ENCODE results near the gene CADM2.

CADM2 gene

GRCh38 chr3:84998545-84998944, 39.8 kb downstream of the CADM2 start:
- TF ChIP-seq EZH2 (IDR thresholded peaks at IDR 0.05; ENCODE audit: borderline replicate concordance, low read length) = no peak
- TF ChIP-seq, protein P1, sequence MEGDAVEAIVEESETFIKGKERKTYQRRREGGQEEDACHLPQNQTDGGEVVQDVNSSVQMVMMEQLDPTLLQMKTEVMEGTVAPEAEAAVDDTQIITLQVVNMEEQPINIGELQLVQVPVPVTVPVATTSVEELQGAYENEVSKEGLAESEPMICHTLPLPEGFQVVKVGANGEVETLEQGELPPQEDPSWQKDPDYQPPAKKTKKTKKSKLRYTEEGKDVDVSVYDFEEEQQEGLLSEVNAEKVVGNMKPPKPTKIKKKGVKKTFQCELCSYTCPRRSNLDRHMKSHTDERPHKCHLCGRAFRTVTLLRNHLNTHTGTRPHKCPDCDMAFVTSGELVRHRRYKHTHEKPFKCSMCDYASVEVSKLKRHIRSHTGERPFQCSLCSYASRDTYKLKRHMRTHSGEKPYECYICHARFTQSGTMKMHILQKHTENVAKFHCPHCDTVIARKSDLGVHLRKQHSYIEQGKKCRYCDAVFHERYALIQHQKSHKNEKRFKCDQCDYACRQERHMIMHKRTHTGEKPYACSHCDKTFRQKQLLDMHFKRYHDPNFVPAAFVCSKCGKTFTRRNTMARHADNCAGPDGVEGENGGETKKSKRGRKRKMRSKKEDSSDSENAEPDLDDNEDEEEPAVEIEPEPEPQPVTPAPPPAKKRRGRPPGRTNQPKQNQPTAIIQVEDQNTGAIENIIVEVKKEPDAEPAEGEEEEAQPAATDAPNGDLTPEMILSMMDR (IDR thresholded peaks at IDR 0.05; ENCODE audit: low read length) = no peak
- H3K79me2 ChIP-seq (ENCODE audit: insufficient read depth, low read length) = no peaks in the 10 kb centered on the region
- no peaks in the 10 kb centered on the region for H4K20me1 ChIP-seq (ENCODE audit: insufficient read depth, low read length)
- no peaks in the 10 kb centered on the region for H3K4me1 ChIP-seq (ENCODE audit: insufficient read depth, low read length, severe bottlenecking)
- H3K36me3 ChIP-seq (ENCODE audit: insufficient read depth, low read length) = no peaks in the 10 kb centered on the region
- H3K9me2 ChIP-seq (ENCODE audit: low read depth, low read length) = no peaks in the 10 kb centered on the region
- H3K4me2 ChIP-seq (ENCODE audit: low read length) = no peak overlapping the region
- no peaks in the 10 kb centered on the region for H3K27me3 ChIP-seq (ENCODE audit: insufficient read depth, low read length)
- no peak overlapping the region for H3K27ac ChIP-seq (ENCODE audit: low read depth, low read length, poor library complexity, severe bottlenecking)
- no peaks in the 10 kb centered on the region for H3K9me3 ChIP-seq (ENCODE audit: low read length)
- no peak overlapping the region for H2AFZ ChIP-seq (ENCODE audit: low read length)
- H3K4me3 ChIP-seq (ENCODE audit: low read depth, low read length, poor library complexity, severe bottlenecking) = no peak overlapping the region
- no peak overlapping the region for H3K9ac ChIP-seq (ENCODE audit: low read length)
- no peaks in the 10 kb centered on the region for H3F3A ChIP-seq (ENCODE audit: insufficient read depth, low read length)

- H3F3A ChIP-seq (ENCODE audit: insufficient read depth, low read length) = no peaks in the 10 kb centered on the region
- H4K20me1 ChIP-seq (ENCODE audit: insufficient read depth, low read length) = no peaks in the 10 kb centered on the region
- H3K36me3 ChIP-seq (ENCODE audit: insufficient read depth, low read length) = no peaks in the 10 kb centered on the region
- H3K9me2 ChIP-seq (ENCODE audit: low read depth, low read length) = no peaks in the 10 kb centered on the region
- H3K9ac ChIP-seq (ENCODE audit: low read length) = no peak overlapping the region
- no peaks in the 10 kb centered on the region for H3K4me1 ChIP-seq (ENCODE audit: insufficient read depth, low read length, severe bottlenecking)
- H3K27ac ChIP-seq (ENCODE audit: low read depth, low read length, poor library complexity, severe bottlenecking) = no peak overlapping the region
- no peak for TF ChIP-seq EZH2 (IDR thresholded peaks at IDR 0.05; ENCODE audit: borderline replicate concordance, low read length)
- TF ChIP-seq, protein P1 (IDR thresholded peaks at IDR 0.05; ENCODE audit: low read length) = no peak
- H3K9me3 ChIP-seq (ENCODE audit: low read length) = no peaks in the 10 kb centered on the region
- H2AFZ ChIP-seq (ENCODE audit: low read length) = no peak overlapping the region
- no peak overlapping the region for H3K4me3 ChIP-seq (ENCODE audit: low read depth, low read length, poor library complexity, severe bottlenecking)
- no peak overlapping the region for H3K4me2 ChIP-seq (ENCODE audit: low read length)
- no peaks in the 10 kb centered on the region for H3K79me2 ChIP-seq (ENCODE audit: insufficient read depth, low read length)
- no peaks in the 10 kb centered on the region for H3K27me3 ChIP-seq (ENCODE audit: insufficient read depth, low read length)
These were observed 44.7 kb downstream of the CADM2 start for GRCh38 chr3:85003479-85003878.

DNA sequence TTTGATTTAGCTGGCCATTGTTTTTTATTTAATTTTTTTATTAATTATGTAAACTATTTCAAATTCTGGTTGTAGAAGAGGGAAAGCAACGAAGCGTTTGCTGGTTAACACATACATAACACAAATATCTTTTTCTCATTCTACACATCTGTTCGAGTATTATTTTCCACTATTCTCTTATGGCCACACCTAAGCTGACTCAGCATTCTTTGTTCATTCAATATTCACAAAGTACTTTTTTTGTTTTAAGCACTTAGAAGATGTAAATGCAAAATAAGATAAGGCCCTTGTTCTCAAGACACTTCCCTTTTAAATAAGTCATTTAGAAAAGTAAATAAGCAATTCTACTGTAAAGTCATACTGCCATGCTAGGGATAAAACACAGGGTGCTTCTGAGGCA, 45.4 kb downstream of the CADM2 start:
- no peak overlapping the region for H3K4me3 ChIP-seq (ENCODE audit: low read depth, low read length, poor library complexity, severe bottlenecking)
- H4K20me1 ChIP-seq (ENCODE audit: insufficient read depth, low read length) = no peaks in the 10 kb centered on the region
- no peaks in the 10 kb centered on the region for H3K4me1 ChIP-seq (ENCODE audit: insufficient read depth, low read length, severe bottlenecking)
- H3K4me2 ChIP-seq (ENCODE audit: low read length) = no peak overlapping the region
- no peaks in the 10 kb centered on the region for H3F3A ChIP-seq (ENCODE audit: insufficient read depth, low read length)
- H3K9me3 ChIP-seq (ENCODE audit: low read length) = no peaks in the 10 kb centered on the region
- no peaks in the 10 kb centered on the region for H3K27me3 ChIP-seq (ENCODE audit: insufficient read depth, low read length)
- H2AFZ ChIP-seq (ENCODE audit: low read length) = no peak overlapping the region
- no peaks in the 10 kb centered on the region for H3K36me3 ChIP-seq (ENCODE audit: insufficient read depth, low read length)
- no peak overlapping the region for H3K9ac ChIP-seq (ENCODE audit: low read length)
- H3K9me2 ChIP-seq (ENCODE audit: low read depth, low read length) = no peaks in the 10 kb centered on the region
- TF ChIP-seq, protein P1 (IDR thresholded peaks at IDR 0.05; ENCODE audit: low read length) = no peak
- no peak for TF ChIP-seq EZH2 (IDR thresholded peaks at IDR 0.05; ENCODE audit: borderline replicate concordance, low read length)
- no peak overlapping the region for H3K27ac ChIP-seq (ENCODE audit: low read depth, low read length, poor library complexity, severe bottlenecking)
- H3K79me2 ChIP-seq (ENCODE audit: insufficient read depth, low read length) = no peaks in the 10 kb centered on the region
